A549 treated with ZK216348 at 1 μM for 4 hours (cell line): ENCODE measurements around the gene C10orf90. TPM values are rescaled to one million over a fixed set of nuclear protein-coding genes. Genes with fewer than 3 reads are reported as not detected.

Experiments
- total RNA-seq: library from RNA; stranded (reverse); fragments of 200-300 nt; extraction: Qiagen RNA extraction; gene quantifications from 5 replicates; pipeline ENCODE4 v1.2.3, GENCODE V29; 2022; ENCODE audit warnings: low read depth

The C10orf90 gene, protein sequence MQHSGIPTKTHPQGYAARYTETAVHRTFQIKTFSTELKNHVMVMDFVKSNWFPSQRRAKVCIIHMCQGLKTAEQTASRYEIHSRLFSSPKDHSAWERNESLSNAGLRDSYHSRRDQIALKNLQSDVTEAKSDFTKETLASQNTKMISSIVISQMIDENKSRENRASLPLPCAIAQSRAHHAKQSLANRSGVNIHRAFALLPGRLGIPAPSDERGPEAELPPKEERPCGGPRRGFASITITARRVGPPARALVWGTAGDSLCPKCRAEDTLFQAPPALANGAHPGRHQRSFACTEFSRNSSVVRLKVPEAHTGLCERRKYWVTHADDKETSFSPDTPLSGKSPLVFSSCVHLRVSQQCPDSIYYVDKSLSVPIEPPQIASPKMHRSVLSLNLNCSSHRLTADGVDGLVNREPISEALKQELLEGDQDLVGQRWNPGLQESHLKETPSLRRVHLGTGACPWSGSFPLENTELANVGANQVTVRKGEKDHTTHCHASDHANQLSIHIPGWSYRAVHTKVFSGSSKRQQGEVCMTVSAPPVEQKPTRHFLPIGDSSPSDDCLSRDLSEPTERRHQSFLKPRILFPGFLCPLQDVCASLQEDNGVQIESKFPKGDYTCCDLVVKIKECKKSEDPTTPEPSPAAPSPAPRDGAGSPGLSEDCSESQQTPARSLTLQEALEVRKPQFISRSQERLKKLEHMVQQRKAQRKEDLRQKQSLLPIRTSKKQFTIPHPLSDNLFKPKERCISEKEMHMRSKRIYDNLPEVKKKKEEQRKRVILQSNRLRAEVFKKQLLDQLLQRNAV
- total RNA-seq: 2.7 to 5.1 TPM (median 3.5 TPM) in 5 replicates

DNA sequence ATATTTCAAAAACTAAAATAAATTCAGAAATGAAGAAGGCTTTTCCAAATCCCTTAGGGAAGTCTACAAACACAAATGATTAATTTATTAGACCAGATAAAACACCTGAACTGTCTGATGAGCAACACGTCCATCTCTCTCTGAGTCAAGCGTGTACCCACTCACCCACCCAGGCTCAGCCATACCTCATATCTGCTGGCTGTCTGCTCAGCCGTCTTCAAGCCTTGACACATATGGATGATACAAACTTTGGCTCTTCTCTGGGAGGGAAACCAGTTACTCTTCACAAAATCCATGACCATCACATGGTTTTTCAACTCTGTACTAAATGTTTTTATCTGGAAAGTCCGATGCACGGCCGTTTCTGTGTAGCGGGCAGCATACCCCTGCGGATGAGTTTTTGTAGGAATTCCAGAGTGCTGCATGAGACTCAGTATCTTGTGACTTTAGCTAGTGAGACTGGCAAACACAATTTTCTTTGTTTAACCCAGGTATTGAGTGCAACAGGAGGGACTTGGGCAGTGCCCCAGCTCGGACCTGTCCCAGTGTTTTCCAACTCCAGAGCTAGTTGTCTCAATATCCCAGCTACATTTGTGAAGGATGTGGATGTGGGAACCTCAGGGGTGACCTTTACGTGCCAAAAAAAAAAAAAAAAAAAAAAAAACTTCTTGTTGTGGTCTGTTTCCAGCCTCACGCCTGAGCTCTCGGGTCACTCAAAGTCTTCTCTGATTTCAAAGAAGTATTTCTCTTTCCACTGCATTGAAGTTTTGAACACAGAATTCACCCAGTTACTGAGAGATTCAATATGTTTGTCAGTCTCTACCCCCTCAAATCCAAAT lies at the start of gene C10orf90:
TSS of gene C10orf90 (minus strand) at position 638 of the 839 bp plus-strand sequence. CDS start at position 425, 213 bp downstream.

DNA sequence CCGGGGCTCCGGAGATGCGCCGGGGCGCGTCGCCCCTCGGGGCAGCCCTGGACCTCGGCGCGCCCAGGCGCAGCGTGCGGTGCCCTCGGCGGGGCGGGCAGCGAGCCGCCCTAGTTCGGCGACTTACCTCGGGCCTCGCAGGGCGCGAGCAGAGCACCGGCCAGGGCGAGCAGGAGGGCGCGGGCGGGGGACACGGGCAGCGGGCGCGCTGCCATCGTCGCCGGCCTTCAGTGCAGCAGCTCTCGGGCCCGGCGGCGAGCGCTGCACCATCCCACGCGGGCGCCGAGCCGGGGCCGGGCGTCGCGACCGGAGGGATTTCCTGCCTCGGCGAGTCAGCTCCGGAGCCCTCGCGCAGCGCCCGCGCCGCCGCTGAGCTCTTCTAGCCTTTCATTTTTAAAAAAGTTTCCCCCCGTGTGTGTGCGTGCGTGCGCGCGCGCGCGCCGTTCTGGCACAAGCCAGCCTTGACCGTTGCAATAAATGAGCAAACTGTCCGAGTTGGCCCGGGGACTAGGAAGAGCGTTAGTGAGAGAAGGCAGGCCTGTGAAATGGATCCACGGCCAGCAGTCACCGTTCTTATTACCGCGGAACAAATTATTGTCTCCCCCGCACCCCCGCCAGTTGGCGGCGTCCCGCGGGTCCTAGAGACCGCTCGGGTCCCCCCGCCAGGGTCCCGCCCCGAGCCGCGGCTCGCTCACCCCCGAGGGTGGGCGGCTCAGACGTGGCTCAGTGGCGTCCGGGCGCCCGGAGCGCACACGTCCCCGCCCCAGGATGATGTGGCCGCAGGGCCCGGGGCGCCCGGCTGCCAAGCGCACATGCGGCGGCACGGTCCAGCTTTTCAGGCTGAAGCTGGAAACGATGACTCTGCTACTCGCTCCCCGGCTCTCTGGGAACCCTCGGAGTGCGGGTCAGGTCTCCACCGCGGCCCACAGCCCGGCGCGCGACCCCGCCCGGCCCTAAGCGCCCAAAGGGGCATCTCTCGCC lies 282.3 kb downstream of the C10orf90 start, which contains the start of gene ADAM12:
TSS of gene ADAM12 (minus strand) at position 547 of the 981 bp plus-strand sequence. CDS start at position 215, 332 bp downstream.

Other genes with a start within 250 kb of the C10orf90 start
- 17.5 to 26.2 TPM (median 23.1 TPM) in 5 replicates for gene DOCK1, start 234.7 kb upstream of the C10orf90 start, total RNA-seq